GM10248 (cell line): ENCODE measurements around the gene CCL25.

Experiments
- CTCF ChIA-PET: fragments of 300-600 bp; sonication (Branson Sonifier 250); formaldehyde crosslinking; extraction: SDS; loops from one replicate; lab custom pipeline; 2021; ENCODE audit warnings: antibody characterized with exemption; lab: Yijun Ruan, JAX
- POLR2A ChIA-PET: fragments of 350-650 bp; sonication (Branson Sonifier 250); formaldehyde crosslinking; extraction: SDS; loops from one replicate; lab custom pipeline; 2020; ENCODE audit warnings: antibody characterized with exemption; lab: Yijun Ruan, JAX
- DNase-seq: peaks from one replicate; pipeline ENCODE4 v3.0.0; 2012; ENCODE audit errors: extremely low spot score
- TF ChIP-seq, protein P1 (sequence below): IDR thresholded peaks from 2 replicates; pipeline ENCODE4 v1.5.1; 2012; ENCODE audit warnings: mild to moderate bottlenecking, low read depth; ENCODE audit errors: extremely low read depth, missing control alignments, control extremely low read depth

Gene CCL25

DNA sequence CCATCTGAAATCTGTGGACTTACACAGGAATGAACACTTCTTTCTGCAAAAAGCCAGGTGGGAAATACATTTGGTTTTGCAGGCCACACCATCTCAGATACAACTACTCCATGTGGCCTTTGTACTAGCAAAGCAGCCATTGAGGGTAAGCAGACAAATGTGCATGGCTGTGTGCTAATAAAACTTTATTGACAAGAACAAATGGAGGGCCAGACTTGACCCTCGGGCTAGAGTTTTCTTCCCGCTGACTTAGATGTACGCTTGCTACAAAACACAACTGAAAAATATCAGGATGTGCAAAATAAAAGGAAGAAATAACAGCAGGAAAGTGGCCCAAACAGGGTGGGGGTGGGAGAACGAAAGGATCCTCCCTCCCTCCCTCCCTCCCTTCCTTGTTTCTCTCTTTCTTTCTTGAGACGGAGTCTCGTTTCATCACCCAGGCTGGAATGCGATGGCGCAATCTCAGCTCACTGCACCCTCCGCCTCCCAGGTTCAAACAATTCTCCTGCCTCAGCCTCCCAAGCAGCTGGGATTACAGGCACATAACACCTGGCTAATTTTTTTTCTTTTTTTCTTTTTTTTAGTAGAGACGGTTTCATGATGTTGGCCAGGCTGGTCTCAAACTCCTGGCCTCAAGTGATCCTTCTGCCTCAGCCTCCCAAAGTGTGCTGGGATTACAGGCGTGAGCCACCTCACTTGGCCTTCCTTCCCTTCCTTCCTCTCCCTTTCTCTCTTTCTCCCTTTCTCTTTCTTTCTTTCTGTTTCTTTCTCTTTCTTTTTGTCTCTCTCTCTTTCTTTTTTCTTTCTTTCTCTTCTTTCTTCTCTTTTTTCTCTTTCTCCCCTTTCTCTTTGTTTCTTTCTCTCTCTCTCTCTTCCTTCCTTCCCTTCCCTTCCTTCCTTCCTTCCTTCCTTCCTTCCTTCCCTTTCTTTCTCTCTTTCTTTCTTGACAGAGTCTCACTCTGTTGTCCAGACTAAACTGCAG, 29.3 kb downstream of the CCL25 start:
- DNase-seq: no peak
- ChIA-PET POLR2A (no interaction called here), CTCF (no interaction called here)
- TF ChIP-seq, protein P1, sequence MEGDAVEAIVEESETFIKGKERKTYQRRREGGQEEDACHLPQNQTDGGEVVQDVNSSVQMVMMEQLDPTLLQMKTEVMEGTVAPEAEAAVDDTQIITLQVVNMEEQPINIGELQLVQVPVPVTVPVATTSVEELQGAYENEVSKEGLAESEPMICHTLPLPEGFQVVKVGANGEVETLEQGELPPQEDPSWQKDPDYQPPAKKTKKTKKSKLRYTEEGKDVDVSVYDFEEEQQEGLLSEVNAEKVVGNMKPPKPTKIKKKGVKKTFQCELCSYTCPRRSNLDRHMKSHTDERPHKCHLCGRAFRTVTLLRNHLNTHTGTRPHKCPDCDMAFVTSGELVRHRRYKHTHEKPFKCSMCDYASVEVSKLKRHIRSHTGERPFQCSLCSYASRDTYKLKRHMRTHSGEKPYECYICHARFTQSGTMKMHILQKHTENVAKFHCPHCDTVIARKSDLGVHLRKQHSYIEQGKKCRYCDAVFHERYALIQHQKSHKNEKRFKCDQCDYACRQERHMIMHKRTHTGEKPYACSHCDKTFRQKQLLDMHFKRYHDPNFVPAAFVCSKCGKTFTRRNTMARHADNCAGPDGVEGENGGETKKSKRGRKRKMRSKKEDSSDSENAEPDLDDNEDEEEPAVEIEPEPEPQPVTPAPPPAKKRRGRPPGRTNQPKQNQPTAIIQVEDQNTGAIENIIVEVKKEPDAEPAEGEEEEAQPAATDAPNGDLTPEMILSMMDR: no peak

DNA sequence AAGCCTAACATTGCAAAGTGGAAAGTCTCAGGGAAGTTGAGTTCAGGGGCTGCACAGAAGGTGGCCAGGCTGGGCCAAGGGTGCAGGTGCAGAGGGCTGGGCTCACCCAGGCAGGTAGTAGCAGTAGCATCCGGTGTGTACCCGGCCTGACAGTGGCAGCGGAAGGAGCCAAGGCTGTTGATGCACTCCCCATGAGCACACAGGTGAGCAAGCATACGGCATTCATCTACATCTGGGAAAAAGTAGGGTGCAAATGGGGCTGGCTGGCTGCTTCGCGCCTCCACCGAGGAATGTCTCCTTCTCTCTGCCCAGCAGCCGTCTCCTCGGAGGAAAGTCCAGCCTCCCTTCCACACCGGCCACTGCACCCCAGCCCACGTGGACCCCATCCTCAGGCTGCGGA, 30.6 kb downstream of the CCL25 start:
- TF ChIP-seq, protein P1: no peak
- no peak for DNase-seq
- ChIA-PET POLR2A (no interaction called here), CTCF (no interaction called here)

DNA sequence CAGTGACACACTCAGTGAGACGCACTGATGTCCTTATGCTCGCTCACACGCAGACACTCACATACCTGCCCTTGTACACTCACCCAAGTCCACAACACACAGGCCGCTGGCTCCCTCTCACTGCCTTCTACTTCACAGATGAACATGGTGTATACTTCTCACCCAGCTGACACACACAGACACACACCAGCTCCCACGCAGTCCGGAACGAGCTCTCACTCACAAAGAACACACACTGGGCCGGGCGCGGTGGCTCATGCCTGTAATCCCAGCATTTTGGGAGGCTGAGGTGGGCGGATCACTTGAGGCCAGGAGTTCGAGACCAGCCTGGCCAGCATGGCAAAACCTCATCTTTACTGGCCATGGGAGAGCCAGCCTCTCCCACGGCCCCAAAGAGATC, 31.6 kb downstream of the CCL25 start:
- no peak for DNase-seq
- POLR2A ChIA-PET: no interaction called here
- TF ChIP-seq, protein P1: no peak
- CTCF ChIA-PET: no interaction called here

DNA sequence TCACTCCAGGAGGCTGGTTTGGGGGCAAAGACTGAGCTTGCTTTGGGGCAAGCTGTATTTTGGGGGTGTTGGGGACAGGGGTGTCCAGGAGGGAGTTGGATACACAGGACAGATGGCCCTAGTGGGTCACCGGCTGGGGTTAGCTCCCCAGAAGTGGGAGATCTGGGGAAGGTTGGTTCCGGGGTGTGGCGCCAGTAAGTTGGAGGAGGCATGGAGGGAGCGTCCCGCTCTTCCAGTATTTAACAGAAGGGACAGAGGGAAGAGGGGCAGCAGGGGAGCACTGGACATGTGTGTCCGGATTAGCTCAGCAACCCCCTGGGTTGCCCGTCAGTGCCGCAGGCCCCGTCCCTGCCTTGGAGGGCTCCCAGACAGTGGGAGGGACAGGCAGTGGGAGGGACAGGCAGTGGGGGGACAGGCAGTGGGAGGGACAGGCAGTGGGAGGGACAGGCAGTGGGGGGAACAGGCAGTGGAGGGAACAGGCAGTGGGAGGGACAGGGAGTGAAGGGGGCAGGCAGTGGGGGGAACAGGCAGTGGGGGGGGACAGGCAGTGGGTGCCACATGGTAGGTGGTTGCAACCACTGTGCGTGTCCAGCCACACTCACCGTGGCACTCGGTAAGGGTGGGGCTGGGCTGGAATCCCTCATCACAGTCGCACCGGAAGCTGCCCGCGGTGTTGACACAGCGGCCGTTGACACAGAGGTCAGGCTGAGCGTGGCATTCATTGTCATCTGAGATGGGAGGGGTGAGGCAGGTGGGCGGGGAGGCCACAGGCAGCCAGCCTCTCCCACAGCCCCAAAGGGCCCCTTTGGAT, 33.2 kb downstream of the CCL25 start:
- ChIA-PET CTCF (no interaction called here), POLR2A (no interaction called here)
- TF ChIP-seq, protein P1: no peak
- no peak for DNase-seq

DNA sequence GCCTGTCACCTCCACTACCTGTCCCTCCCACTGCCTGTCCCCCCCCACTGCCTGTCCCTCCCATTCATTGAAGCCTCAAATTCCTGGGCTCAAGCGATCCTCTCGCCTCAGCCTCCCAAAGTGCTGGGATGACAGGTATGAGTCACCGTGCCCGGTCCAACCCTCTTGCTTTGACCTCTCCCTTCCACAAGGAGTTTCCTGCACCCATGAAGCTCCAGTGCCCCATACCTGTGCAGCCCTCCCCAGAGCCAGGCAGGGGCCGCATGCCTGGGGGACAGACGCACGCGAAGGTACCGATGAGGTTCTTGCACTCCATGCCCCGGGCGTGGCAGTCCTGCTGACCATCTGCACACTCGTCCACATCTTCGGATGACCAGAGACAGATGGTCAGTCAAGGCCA, 34.3 kb downstream of the CCL25 start:
- DNase-seq: no peak
- ChIA-PET CTCF (no interaction called here), POLR2A (no interaction called here)
- TF ChIP-seq, protein P1: no peak

DNA sequence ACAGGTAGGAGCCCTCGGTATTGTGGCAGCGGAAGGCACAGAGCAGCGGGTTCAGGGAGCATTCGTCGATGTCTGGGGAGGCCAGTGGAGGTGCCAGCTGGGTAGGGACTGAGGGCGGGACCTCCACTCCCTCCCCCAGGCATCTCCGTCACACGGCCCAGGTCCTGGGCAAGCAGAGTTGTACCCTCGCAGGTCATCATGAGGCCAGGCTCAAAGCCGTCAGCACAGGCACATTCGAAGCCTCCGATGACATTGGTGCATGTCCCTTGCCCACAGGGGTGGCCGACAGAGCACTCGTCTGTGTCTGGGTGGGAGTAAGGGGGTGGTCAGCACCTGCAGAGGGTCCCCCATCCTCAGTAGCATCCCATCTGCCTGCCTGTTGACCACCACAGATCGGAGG, 35.3 kb downstream of the CCL25 start:
- POLR2A ChIA-PET: no interaction called here
- TF ChIP-seq, protein P1: no peak
- CTCF ChIA-PET: no interaction called here
- no peak for DNase-seq
